Panc1 (cell line): Measurements from ENCODE around the gene ADIPOR2. TPM values are rescaled to one million over a fixed set of nuclear protein-coding genes. Genes with fewer than 3 reads are reported as not detected.

Source experiments
- ATAC-seq: fragments of 200-7000 bp; cut with Tn5 transposase; 2 replicates; pipeline ENCODE4 v1.9.1; 2020; ENCODE audit warnings: mild to moderate bottlenecking, moderate library complexity
- BruUV-seq: library from RNA; stranded (reverse); fragments of 400-500 nt; replicated peaks from 2 replicates; lab custom pipeline; 2021; lab: Mats Ljungman, UMichigan
- CTCF ChIA-PET: fragments of 300-600 bp; sonication (Branson Sonifier 250); formaldehyde crosslinking; loops from one replicate; lab custom pipeline; 2022; ENCODE audit warnings: antibody characterized with exemption; lab: Charles Lee
- POLR2A ChIA-PET: fragments of 300-600 bp; sonication (Branson Sonifier 250); formaldehyde crosslinking; loops from one replicate; lab custom pipeline; 2022; ENCODE audit warnings: antibody characterized with exemption; lab: Charles Lee
- DNase-seq: peaks from one replicate; pipeline ENCODE4 v3.0.0-alpha.2; 2010; ENCODE audit warnings: low read depth, low spot score
- H3K27ac ChIP-seq: 2 replicates; pipeline ENCODE4 v1.5.1; 2011; ENCODE audit warnings: mild to moderate bottlenecking, low read length, inconsistent platforms
- H3K27me3 ChIP-seq: fragments of 200-500 bp; sonication (Bioruptor generic); 2 replicates; pipeline ENCODE4 v1.6.0; 2014; ENCODE audit warnings: low read length, inconsistent platforms; ENCODE audit not compliant: control insufficient read depth, insufficient read depth
- H3K36me3 ChIP-seq: fragments of 200-500 bp; sonication (Bioruptor generic); 2 replicates; pipeline ENCODE4 v1.5.1; 2014; ENCODE audit warnings: inconsistent platforms, mild to moderate bottlenecking, low read length, moderate library complexity; ENCODE audit not compliant: control insufficient read depth, insufficient read depth
- H3K4me1 ChIP-seq: 2 replicates; pipeline ENCODE4 v1.5.1; 2011; ENCODE audit warnings: inconsistent platforms, mild to moderate bottlenecking, low read length, moderate library complexity; ENCODE audit not compliant: control insufficient read depth, insufficient read depth
- H3K4me3 ChIP-seq, 2 experiments: 2 replicates each; pipeline ENCODE4 v1.5.1; 2011 to 2012; ENCODE audit warnings: low read depth in 2 of 2, low read length in 2 of 2, mild to moderate bottlenecking in 2 of 2, inconsistent platforms in 1 of 2, moderate library complexity in 1 of 2
- H3K9me3 ChIP-seq: fragments of 200-500 bp; sonication (Bioruptor generic); 2 replicates; pipeline ENCODE4 v1.5.1; 2014; ENCODE audit warnings: low read depth, mild to moderate bottlenecking, inconsistent platforms, low read length, moderate library complexity; ENCODE audit not compliant: control insufficient read depth, insufficient read depth
- CTCF ChIP-seq: fragments of 450-650 bp; IDR thresholded peaks from 2 replicates; pipeline ENCODE4 v1.5.1; 2017; ENCODE audit warnings: mild to moderate bottlenecking
- POLR2AphosphoS5 ChIP-seq: IDR thresholded peaks from 2 replicates; pipeline ENCODE4 v1.6.1; 2012; ENCODE audit warnings: mild to moderate bottlenecking, low read depth, low read length, moderate library complexity
- REST ChIP-seq, 2 experiments: IDR thresholded peaks; 2 replicates each; pipeline ENCODE4 v1.6.1; 2011 to 2012; ENCODE audit warnings: low read depth in 2 of 2, control low read depth in 1 of 2, low read length in 1 of 2, mild to moderate bottlenecking in 1 of 2, moderate library complexity in 1 of 2; ENCODE audit not compliant: insufficient read depth in 1 of 2
- SIN3A ChIP-seq: IDR thresholded peaks from 2 replicates; pipeline ENCODE4 v1.6.1; 2012; ENCODE audit warnings: low read depth, mild to moderate bottlenecking, low read length, moderate library complexity, borderline replicate concordance; ENCODE audit not compliant: insufficient read depth
- TCF7L2 ChIP-seq: IDR thresholded peaks from 2 replicates; pipeline ENCODE4 v1.6.1; 2011; ENCODE audit warnings: mild to moderate bottlenecking, low read depth, low read length, inconsistent platforms
- in situ Hi-C: cut with HindIII; loops from 2 replicates; pipeline ENCODE4 v1.10.0; 2016; ENCODE audit warnings: low sequenced_read_pairs, low pct_unique_long_range_greater_than_20kb
- intact Hi-C: fragments of 100-400 bp; cut with micrococcal nuclease; formaldehyde crosslinking; loops from one replicate; pipeline ENCODE4 v1.10.0; 2022; ENCODE audit not compliant: unreplicated experiment
- total RNA-seq: library from RNA; stranded (reverse); gene quantifications from one replicate; pipeline ENCODE4 v1.2.1, GENCODE V29; 2021; ENCODE audit not compliant: unreplicated experiment

Gene ADIPOR2
- total RNA-seq, 1 experiment from 2014 or later: 76.0 TPM

GRCh38 chr12:1656902-1657301 is 34.0 kb upstream of the ADIPOR2 start:
- Histone ChIP-seq H3K9me3 (no peaks in the 10 kb centered on the region), H3K27me3 (no peaks in the 10 kb centered on the region), H3K36me3 (no peaks in the 10 kb centered on the region), H3K27ac (no peak overlapping the region), H3K4me1 (peaks cover 9% of the 10 kb centered on the region), H3K4me3 (no peak overlapping the region)
- ChIA-PET CTCF (no interaction called here), POLR2A (interaction anchor here (0.7 kb wide), 1 partner anchor 138 kb away, joined by 7 read pairs; no protein-coding TSS in a partner anchor)
- ATAC-seq (no peak), DNase-seq (no peak)
- intact Hi-C loops (no loop called here), in situ Hi-C loops (no loop called here)
- no peak for TF ChIP-seq REST (IDR thresholded peaks at IDR 0.05; ENCODE audit: insufficient read depth in 1 of 2, low read depth in 2 of 2, low read length in 1 of 2)
- TF ChIP-seq CTCF: no peak
- no peak for TF ChIP-seq POLR2AphosphoS5
- no peak for TF ChIP-seq TCF7L2
- TF ChIP-seq SIN3A: no peak
- BruUV-seq: no TSS peak

GRCh38 chr12:1657688-1658087 is 33.2 kb upstream of the ADIPOR2 start:
- DNase-seq: no peak
- Histone ChIP-seq H3K4me3 (no peak overlapping the region), H3K4me1 (peaks cover 9% of the 10 kb centered on the region), H3K27me3 (no peaks in the 10 kb centered on the region), H3K36me3 (no peaks in the 10 kb centered on the region), H3K27ac (no peak overlapping the region), H3K9me3 (no peaks in the 10 kb centered on the region)
- CTCF ChIA-PET: no interaction called here
- in situ Hi-C loops: no loop called here
- TF ChIP-seq TCF7L2: no peak
- no peak for TF ChIP-seq POLR2AphosphoS5
- no peak for TF ChIP-seq CTCF
- no peak for TF ChIP-seq SIN3A
- TF ChIP-seq REST (IDR thresholded peaks at IDR 0.05; ENCODE audit: insufficient read depth in 1 of 2, low read depth in 2 of 2, low read length in 1 of 2): no peak
- no peak for ATAC-seq
- no TSS peak for BruUV-seq
- POLR2A ChIA-PET: interaction anchor here (0.7 kb wide), 1 partner anchor 137 kb away, joined by 7 read pairs; no protein-coding TSS in a partner anchor
- intact Hi-C loops: no loop called here
